Activated T-cell treated with anti-CD3 and anti-CD28 coated beads for 24 hours (primary cell): ENCODE data around the gene KCNIP1.

Source experiments
- DNase-seq: peaks from one replicate; pipeline ENCODE4 v3.0.0-alpha.2; 2020; ENCODE audit warnings: low read depth

KCNIP1 gene

GRCh38 chr5:170720179-170720578 is 216.4 kb downstream of the KCNIP1 start:
- no peak for DNase-seq

GRCh38 chr5:170720984-170721383 is 217.2 kb downstream of the KCNIP1 start:
- DNase-seq = no peak

GRCh38 chr5:170721681-170722080 is 217.9 kb downstream of the KCNIP1 start:
- DNase-seq = no peak

- no peak for DNase-seq
Observed at GRCh38 chr5:170722316-170722715, 218.5 kb downstream of the KCNIP1 start.

GRCh38 chr5:170731052-170731451 is 227.2 kb downstream of the KCNIP1 start:
- DNase-seq = no peak

GRCh38 chr5:170732685-170733084 is 228.9 kb downstream of the KCNIP1 start:
- DNase-seq = no peak

- no peak for DNase-seq
Observed at GRCh38 chr5:170736966-170737365, 233.1 kb downstream of the KCNIP1 start.

- DNase-seq = no peak
Observed at GRCh38 chr5:170737591-170737990, 233.8 kb downstream of the KCNIP1 start.

- no peak for DNase-seq
Observed at GRCh38 chr5:170738840-170739239, 235.0 kb downstream of the KCNIP1 start.

- DNase-seq = no peak
Observed at GRCh38 chr5:170739446-170739845, 235.6 kb downstream of the KCNIP1 start.

GRCh38 chr5:170740551-170741205 is 236.9 kb downstream of the KCNIP1 start:
- DNase-seq = no peak

- DNase-seq = no peak
Observed at GRCh38 chr5:170741801-170742200, 238.0 kb downstream of the KCNIP1 start.

GRCh38 chr5:170743876-170744212 is 240.0 kb downstream of the KCNIP1 start:
- no peak for DNase-seq

GRCh38 chr5:170745481-170746071 is 241.8 kb downstream of the KCNIP1 start:
- DNase-seq = no peak

GRCh38 chr5:170746075-170746960 is 242.5 kb downstream of the KCNIP1 start:
- DNase-seq = no peak

GRCh38 chr5:170746961-170747340 is 243.1 kb downstream of the KCNIP1 start:
- no peak for DNase-seq

GRCh38 chr5:170747357-170747756 is 243.5 kb downstream of the KCNIP1 start:
- no peak for DNase-seq

- DNase-seq = no peak
Observed at GRCh38 chr5:170747851-170748250, 244.0 kb downstream of the KCNIP1 start.

GRCh38 chr5:170748951-170749471 is 245.2 kb downstream of the KCNIP1 start:
- no peak for DNase-seq

GRCh38 chr5:170749911-170750431 is 246.2 kb downstream of the KCNIP1 start:
- DNase-seq = no peak

GRCh38 chr5:170750791-170751190 is 247.0 kb downstream of the KCNIP1 start:
- DNase-seq = no peak

GRCh38 chr5:170751631-170752030 is 247.8 kb downstream of the KCNIP1 start:
- no peak for DNase-seq
